ENCODE measurements around the gene CDHR1. TPM values are rescaled to one million over a fixed set of nuclear protein-coding genes. Genes with fewer than 3 reads are reported as not detected.

CDHR1 gene
- total RNA-seq, 2 experiments from 2014 or later, result 1.8 TPM

Other genes starting within 250 kb of the CDHR1 start
- gene GHITM, start 55.0 kb upstream of the CDHR1 start, total RNA-seq, result 100 to 1,000 TPM; 229 to 233 TPM
- not detected for gene GPR15LG, start 20.7 kb upstream of the CDHR1 start, total RNA-seq
- gene LRIT2, start 31.0 kb downstream of the CDHR1 start, total RNA-seq, result not detected
- gene LRIT1, start 47.0 kb downstream of the CDHR1 start, total RNA-seq, result not detected
- not detected for gene RGR, start 50.5 kb downstream of the CDHR1 start, total RNA-seq
- 10 to 100 TPM; 46.7 to 47.2 TPM for gene CCSER2, start 134.1 kb downstream of the CDHR1 start, total RNA-seq

Data from activated CD8-positive, alpha-beta memory T cell treated with anti-CD3 and anti-CD28 coated beads for 36 hours (primary cell).